Measurements from ENCODE around the gene HEPHL1.
"Not testable (repeated sequence)": the region's sequence is repeated elsewhere in the genome, so short reads cannot be mapped to it uniquely, and the experiment has no call there.

HEPHL1 gene

DNA sequence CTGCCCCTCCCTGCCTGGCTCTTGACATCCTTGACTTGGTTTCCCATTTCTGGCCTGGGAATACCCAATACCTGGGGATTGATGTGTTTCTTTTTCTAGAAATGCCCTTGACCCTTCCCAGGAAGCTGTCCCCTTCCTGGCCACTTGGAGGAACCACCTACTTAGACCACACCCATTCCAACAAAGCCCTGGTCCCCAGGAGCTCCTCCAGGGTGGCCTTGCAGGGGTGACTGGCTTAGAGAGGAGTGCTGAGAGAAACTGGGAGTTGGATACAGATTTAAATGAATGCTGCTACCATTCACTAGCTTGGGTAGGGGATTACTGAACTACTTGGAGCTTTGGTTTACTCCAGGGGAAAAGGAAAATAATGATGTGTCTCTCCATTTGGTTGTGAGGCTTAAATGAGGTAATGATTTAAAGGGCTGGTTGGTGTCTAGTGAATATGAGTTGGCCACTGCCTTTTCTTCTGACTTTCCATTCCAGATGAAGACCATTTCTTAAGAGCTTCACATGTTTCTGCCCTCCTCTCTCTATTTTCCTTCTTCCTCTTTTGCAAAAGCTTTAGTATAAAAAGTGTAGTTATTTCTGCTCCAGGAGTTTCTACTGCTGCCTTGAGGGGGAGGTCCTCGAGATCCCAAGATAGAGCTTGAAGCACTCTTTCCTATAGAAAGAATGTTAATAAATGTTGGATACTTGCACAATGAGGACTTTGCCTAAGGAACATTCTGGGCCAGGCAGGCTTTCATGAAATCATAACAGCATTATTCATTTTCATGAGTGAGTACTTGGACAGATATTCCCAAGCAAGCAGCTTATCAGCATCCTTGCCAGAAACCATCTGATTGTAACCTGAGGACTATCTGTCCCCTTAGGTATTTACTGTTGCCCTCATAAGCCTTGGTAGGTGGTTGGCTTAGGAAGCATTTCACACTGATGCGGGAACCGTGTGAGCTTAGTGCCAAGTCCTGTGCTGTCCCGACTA lies 129.8 kb downstream of the HEPHL1 start:
- Mint-ChIP-seq H3K27ac (no peak overlapping the region), H3K4me3 (no peak overlapping the region), H3K9me3 (peaks cover 4% of the 10 kb centered on the region), H3K4me1 (peaks cover 66% of the 10 kb centered on the region), H3K27me3 (ENCODE audit: low read depth, poor library complexity) (no peaks in the 10 kb centered on the region), H3K36me3 (ENCODE audit: low read depth) (peaks cover 22% of the 10 kb centered on the region)
- TF ChIP-seq, protein P1, sequence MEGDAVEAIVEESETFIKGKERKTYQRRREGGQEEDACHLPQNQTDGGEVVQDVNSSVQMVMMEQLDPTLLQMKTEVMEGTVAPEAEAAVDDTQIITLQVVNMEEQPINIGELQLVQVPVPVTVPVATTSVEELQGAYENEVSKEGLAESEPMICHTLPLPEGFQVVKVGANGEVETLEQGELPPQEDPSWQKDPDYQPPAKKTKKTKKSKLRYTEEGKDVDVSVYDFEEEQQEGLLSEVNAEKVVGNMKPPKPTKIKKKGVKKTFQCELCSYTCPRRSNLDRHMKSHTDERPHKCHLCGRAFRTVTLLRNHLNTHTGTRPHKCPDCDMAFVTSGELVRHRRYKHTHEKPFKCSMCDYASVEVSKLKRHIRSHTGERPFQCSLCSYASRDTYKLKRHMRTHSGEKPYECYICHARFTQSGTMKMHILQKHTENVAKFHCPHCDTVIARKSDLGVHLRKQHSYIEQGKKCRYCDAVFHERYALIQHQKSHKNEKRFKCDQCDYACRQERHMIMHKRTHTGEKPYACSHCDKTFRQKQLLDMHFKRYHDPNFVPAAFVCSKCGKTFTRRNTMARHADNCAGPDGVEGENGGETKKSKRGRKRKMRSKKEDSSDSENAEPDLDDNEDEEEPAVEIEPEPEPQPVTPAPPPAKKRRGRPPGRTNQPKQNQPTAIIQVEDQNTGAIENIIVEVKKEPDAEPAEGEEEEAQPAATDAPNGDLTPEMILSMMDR (IDR thresholded peaks at IDR 0.05) = no peak
- no peak for DNase-seq

DNA sequence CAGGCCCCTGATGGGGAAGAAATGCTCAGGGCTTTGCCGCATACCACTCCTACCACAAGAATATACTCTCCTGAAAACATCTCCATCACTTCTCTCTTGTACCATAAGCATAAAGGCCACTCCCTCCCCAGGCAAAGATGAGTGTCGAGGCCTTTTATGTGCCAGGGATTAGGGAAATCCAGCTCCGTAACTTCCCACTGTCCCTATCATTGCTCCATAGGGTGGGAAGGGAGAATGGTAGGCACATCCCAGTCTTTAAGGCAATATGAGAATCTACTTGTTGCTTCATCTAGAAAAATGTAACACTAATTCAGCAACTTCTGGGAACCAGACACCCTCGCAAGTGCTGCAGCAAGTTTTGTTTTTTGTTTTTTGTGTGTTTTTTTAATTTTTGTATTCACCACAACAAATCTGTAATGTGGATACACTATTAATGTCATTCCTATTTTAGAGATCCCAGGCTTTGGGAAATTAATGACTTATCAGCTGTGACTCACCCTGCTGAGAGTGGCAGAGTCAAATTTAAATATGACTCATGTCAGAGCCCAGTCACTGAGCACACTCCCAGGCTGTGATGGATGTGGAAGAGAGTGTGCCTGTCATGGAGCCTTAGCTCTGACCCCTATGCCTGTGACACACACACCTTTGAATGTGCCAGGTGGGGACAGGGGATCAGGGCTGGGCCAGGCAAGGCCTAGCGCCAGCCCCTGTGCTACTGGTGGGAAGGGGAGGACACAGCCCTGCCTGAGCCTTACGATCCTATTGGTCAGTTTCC lies 130.9 kb downstream of the HEPHL1 start:
- Mint-ChIP-seq H3K9me3 (peaks cover 14% of the 10 kb centered on the region), H3K36me3 (ENCODE audit: low read depth) (peaks cover 31% of the 10 kb centered on the region), H3K27me3 (ENCODE audit: low read depth, poor library complexity) (no peaks in the 10 kb centered on the region), H3K4me1 (peaks cover 56% of the 10 kb centered on the region), H3K4me3 (no peak overlapping the region), H3K27ac (peak overlapping the region; percentile 93)
- no peak for DNase-seq
- TF ChIP-seq, protein P1 (IDR thresholded peaks at IDR 0.05) = no peak

DNA sequence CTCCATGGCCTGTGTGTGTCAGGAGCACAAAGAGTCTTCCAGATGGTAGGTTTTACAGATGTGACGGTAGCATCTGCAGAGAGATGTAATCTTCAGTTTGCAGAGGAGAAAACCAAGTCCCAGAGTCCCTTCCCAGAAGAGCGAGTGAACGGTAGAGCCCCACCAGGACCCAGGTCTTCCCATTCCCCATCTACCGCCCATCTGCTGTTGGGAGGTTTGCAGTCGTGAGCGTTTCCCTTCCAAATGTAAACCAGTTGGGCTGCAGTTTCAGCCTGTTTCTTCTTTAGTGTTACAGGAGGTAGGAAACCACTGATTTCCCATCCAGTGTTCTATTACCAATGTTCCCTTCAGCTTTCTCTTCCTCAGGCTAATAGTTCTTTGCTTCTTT lies 131.5 kb downstream of the HEPHL1 start:
- TF ChIP-seq, protein P1 (IDR thresholded peaks at IDR 0.05) = no peak
- Mint-ChIP-seq H3K27me3 (ENCODE audit: low read depth, poor library complexity) (no peaks in the 10 kb centered on the region), H3K27ac (peak overlapping the region; percentile 93), H3K4me1 (peaks cover 52% of the 10 kb centered on the region), H3K4me3 (no peak overlapping the region), H3K9me3 (peaks cover 18% of the 10 kb centered on the region), H3K36me3 (ENCODE audit: low read depth) (peaks cover 37% of the 10 kb centered on the region)
- DNase-seq = no peak

DNA sequence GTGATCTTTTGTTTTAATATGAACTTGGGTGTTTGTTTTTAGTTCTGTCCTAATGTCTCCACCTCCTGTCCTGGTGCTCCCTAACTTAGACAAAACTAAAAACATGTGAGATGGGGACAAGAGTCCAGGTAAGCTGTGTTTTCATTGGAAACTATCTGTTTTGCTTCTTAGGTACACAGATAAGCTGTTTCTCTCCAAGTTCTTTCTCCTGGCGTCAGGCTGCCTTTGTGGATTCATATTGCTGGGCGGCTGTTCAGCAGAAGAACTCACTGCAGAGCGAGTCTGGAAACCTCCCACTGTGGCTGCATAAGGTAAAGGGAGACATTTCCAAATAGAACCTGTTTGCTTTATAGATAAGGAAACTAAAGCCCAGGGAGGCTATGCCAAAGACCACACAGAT lies 132.2 kb downstream of the HEPHL1 start:
- Mint-ChIP-seq H3K9me3 (peaks cover 24% of the 10 kb centered on the region), H3K4me3 (no peak overlapping the region), H3K27me3 (ENCODE audit: low read depth, poor library complexity) (no peaks in the 10 kb centered on the region), H3K27ac (peak overlapping the region; percentile 93), H3K4me1 (peaks cover 45% of the 10 kb centered on the region), H3K36me3 (ENCODE audit: low read depth) (peaks cover 43% of the 10 kb centered on the region)
- DNase-seq = no peak
- TF ChIP-seq, protein P1 (IDR thresholded peaks at IDR 0.05) = no peak

DNA sequence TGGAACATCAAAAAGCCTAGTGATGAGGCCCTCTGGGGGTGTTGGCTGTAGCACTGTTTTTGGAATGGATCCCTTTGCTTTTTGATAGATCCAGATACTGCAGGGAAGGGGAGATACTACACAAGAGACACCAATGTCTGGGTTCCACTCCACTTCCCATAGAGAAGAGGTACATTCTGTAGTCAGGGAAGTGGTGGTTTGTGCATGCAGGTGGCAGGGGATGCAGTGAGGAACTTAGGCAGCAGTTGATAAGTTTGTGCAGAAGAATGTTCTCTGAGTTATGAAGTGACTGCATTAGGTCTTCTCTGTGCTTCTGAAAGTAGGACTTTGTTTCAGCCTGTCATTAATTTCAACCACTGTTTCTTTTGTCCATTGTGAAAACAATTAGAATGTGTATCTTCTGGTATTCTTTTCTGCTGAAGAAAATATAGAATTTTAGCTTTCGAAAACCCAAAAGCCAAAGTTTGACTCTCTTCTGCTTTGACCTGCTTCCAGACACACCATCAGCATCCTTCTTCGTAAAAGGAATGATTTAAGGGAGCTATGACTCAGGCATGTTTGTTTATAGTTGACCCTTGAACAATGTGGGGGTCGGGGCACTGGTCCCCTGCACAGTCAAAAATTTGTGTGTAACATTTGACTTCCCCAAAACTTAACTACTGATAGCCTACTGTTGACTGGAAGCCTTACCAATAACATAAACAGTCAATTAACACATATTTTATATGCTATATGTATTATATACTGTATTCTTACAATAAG lies 133.1 kb downstream of the HEPHL1 start:
- Mint-ChIP-seq H3K4me1 (peaks cover 40% of the 10 kb centered on the region), H3K36me3 (ENCODE audit: low read depth) (peaks cover 52% of the 10 kb centered on the region), H3K27me3 (ENCODE audit: low read depth, poor library complexity) (no peaks in the 10 kb centered on the region), H3K9me3 (peaks cover 32% of the 10 kb centered on the region), H3K4me3 (no peak overlapping the region), H3K27ac (no peak overlapping the region)
- DNase-seq = no peak
- TF ChIP-seq, protein P1 (IDR thresholded peaks at IDR 0.05) = no peak

DNA sequence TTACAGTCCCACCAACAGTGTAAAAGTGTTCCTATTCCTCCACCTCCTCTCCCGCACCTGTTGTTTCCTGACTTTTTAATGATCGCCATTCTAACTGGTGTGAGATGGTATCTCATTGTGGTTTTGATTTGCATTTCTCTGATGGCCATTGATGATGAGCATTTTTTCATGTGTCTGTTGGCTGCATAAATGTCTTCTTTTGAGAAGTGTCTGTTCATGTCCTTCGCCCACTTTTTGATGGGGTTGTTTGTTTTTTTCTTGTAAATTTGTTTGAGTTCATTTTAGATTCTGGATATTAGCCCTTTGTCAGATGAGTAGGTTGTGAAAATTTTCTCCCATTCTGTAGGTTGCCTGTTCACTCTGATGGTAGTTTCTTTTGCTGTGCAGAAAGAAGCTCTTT lies 136.2 kb downstream of the HEPHL1 start:
- H3K9me3 Mint-ChIP-seq = peaks cover 62% of the 10 kb centered on the region
- peaks cover 83% of the 10 kb centered on the region for H3K36me3 Mint-ChIP-seq (ENCODE audit: low read depth)

More for the DNA sequence above, 136.2 kb downstream of the HEPHL1 start:
- DNase-seq; H3K27ac Mint-ChIP-seq; H3K4me3 Mint-ChIP-seq; H3K27me3 Mint-ChIP-seq (ENCODE audit: low read depth, poor library complexity): not testable (repeated sequence)
- H3K4me1 Mint-ChIP-seq = peaks cover 20% of the 10 kb centered on the region
